K562 (cell line): ENCODE data around the gene NT5C1B. TPM values are rescaled to one million over a fixed set of nuclear protein-coding genes. Genes with fewer than 3 reads are reported as not detected.
A peak's percentile ranks its signal among the peaks of the same experiment; 100 is the strongest.

Source experiments
- CBX3 ChIP-seq, 2 experiments: IDR thresholded peaks; 1 replicate in 1 of 2; 2 replicates in 1 of 2; pipeline ENCODE4 v1.6.1; 2012; ENCODE audit warnings: inconsistent platforms in 2 of 2, low read length in 2 of 2, borderline replicate concordance in 1 of 2, control low read depth in 1 of 2
- EP400 ChIP-seq: fragments of 450-650 bp; IDR thresholded peaks from 2 replicates; pipeline ENCODE4 v1.6.1; 2017; ENCODE audit warnings: antibody characterized with exemption, mild to moderate bottlenecking, moderate library complexity
- FOXP1 ChIP-seq: sonication (generic); formaldehyde crosslinking; IDR thresholded peaks from 2 replicates; pipeline ENCODE4 v1.8.0; 2022; ENCODE audit warnings: mild to moderate bottlenecking, missing genetic modification reagents
- HMGXB4 ChIP-seq: sonication (generic); formaldehyde crosslinking; IDR thresholded peaks from 2 replicates; pipeline ENCODE4 v1.8.1; 2023; ENCODE audit warnings: mild to moderate bottlenecking, missing genetic modification reagents
- HNRNPLL ChIP-seq: fragments of 200-400 bp; formaldehyde crosslinking; IDR thresholded peaks from 2 replicates; pipeline ENCODE4 v1.6.1; 2017; ENCODE audit warnings: low read length, low read depth, mild to moderate bottlenecking; ENCODE audit not compliant: poor library complexity, severe bottlenecking
- JUND ChIP-seq, 2 experiments: IDR thresholded peaks; 2 replicates in 1 of 2; 3 replicates in 1 of 2; pipeline ENCODE4 v1.6.1; 2011; ENCODE audit warnings: borderline replicate concordance in 2 of 2, low read depth in 2 of 2, low read length in 2 of 2, improper control_type of control experiment in 1 of 2, missing biosample characterization in 1 of 2, missing genetic modification characterization in 1 of 2, missing genetic modification reagents in 1 of 2
- MGA ChIP-seq: fragments of 450-650 bp; IDR thresholded peaks from 2 replicates; pipeline ENCODE4 v1.6.1; 2016; ENCODE audit warnings: mild to moderate bottlenecking, moderate library complexity
- NCOA1 ChIP-seq: fragments of 450-650 bp; IDR thresholded peaks from 2 replicates; pipeline ENCODE4 v1.6.1; 2016; ENCODE audit warnings: low read depth
- POLR2A ChIP-seq: fragments of 450-650 bp; conservative IDR thresholded peaks from 2 replicates; pipeline ENCODE4 v1.6.1; 2016
- ZZZ3 ChIP-seq: fragments of 450-650 bp; IDR thresholded peaks from 2 replicates; pipeline ENCODE4 v1.6.1; 2016; ENCODE audit warnings: antibody characterized with exemption, mild to moderate bottlenecking, moderate library complexity
- polyA plus RNA-seq, 8 experiments: library from polyadenylated mRNA; depleted of rRNA in 4 of 8; stranded (reverse) in 5 of 8; unstranded in 3 of 8; fragments of >200 nt; fragmentation: Nextera tagmentation in 2 of 8; fragmentation: Illumina TruSeq in 1 of 8; extraction: Ambion mirVana in 2 of 8; extraction: Trizol in 1 of 8; gene quantifications; 2 replicates each; pipeline versions ENCODE4 v1.2.1 to v1.2.3, GENCODE V29; 2011 to 2014; ENCODE audit warnings: inconsistent platforms in 1 of 8, missing spikeins in 1 of 8
- total RNA-seq, 7 experiments: library from RNA; depleted of rRNA in 6 of 7; stranded (reverse); fragments of >200 nt in 6 of 7; fragmentation: Illumina TruSeq in 2 of 7; extraction: Trizol in 2 of 7; gene quantifications; 2 replicates each; pipeline versions ENCODE4 v1.2.1 to v1.2.3, GENCODE V29; 2011 to 2021; ENCODE audit warnings: low replicate concordance in 1 of 7
- TF ChIP-seq, protein P1 (sequence below), 2 experiments: fragments of 200-800 bp in 1 of 2; sonication (Bioruptor generic) in 1 of 2; sonication (generic) in 1 of 2; formaldehyde crosslinking in 1 of 2; IDR thresholded peaks in 1 of 2; conservative IDR thresholded peaks in 1 of 2; 2 replicates each; pipeline versions ENCODE4 v1.5.0 to v1.6.1; 2016 to 2020; ENCODE audit warnings: missing compliant biosample characterization in 1 of 2, missing genetic modification characterization in 1 of 2, missing genetic modification reagents in 1 of 2

NT5C1B gene
- total and polyA plus RNA-seq, 9 of the 15 experiments (the other 6 are each of a cell fraction or from before 2014, with no cell fraction given), result 0.07 TPM; not detected in 8

DNA sequence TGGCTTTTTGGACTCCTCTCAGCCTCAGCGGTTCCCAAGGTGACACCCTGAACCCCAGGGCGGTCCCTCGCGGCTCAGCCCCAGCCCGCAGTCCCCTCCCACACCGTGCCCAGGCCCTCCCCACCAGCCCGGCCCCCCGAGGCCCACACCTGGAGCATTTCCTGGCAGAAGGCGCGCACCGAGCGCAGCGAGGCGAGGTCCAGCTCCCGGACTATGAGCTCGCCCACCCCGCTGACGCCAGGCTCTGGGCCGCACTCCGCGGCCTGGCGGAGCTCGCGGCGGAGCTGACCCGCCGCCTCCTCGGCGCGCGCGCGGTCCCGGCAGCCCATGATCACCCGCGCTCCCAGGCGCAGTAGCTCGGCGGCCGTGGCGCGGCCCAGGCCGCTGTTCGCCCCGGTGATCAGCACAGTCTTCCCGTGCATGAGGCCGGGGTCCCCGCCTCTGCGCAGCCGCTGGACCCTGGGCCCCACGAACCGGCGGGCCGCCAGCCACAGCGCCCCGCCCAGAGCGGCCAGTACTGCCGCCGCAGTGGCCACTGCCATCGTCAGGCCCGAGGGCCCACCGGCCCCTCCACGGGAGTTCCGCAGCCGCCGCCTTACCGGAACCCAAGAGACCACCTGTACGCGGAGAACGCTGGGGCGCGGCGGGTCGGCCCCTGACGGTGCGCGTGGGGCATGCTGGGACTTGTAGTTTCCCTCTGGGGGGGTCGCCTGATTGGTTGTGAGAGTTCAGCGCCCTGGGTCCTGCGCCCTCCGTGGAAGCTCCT is 29.2 kb downstream of the NT5C1B start, which contains the start of gene RDH14 (continued):
- TF ChIP-seq, protein P1, sequence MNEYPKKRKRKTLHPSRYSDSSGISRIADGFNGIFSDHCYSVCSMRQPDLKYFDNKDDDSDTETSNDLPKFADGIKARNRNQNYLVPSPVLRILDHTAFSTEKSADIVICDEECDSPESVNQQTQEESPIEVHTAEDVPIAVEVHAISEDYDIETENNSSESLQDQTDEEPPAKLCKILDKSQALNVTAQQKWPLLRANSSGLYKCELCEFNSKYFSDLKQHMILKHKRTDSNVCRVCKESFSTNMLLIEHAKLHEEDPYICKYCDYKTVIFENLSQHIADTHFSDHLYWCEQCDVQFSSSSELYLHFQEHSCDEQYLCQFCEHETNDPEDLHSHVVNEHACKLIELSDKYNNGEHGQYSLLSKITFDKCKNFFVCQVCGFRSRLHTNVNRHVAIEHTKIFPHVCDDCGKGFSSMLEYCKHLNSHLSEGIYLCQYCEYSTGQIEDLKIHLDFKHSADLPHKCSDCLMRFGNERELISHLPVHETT (CRISPR knock-in tag; conservative IDR thresholded peaks at IDR 0.05 in 1 of 2, IDR thresholded peaks at IDR 0.05 in 1 of 2), result no peak; a peak in 1 of 4 replicates
- peak; percentile 68 for TF ChIP-seq POLR2A
- no peak for TF ChIP-seq NCOA1
- TF ChIP-seq JUND (IDR thresholded peaks at IDR 0.05; ENCODE audit: borderline replicate concordance, low read depth, low read length), result 0 out of 2 replicates have a peak, but pooled peaks have one; percentile 36
- no peak for TF ChIP-seq JUND (tag; IDR thresholded peaks at IDR 0.05; ENCODE audit: borderline replicate concordance, low read depth, low read length)
- TF ChIP-seq CBX3 (IDR thresholded peaks at IDR 0.05; ENCODE audit: borderline replicate concordance in 1 of 2, low read length in 2 of 2), result no peak
- peak; percentile 29; the same call in 1 of the 2 replicates for TF ChIP-seq EP400
- TF ChIP-seq HNRNPLL, result peak; percentile 75
- peak; percentile 82 for TF ChIP-seq FOXP1 (CRISPR knock-in tag)
- TF ChIP-seq HMGXB4 (CRISPR knock-in tag), result peak; percentile 86; the same call in 1 of the 2 replicates
- no peak for TF ChIP-seq ZZZ3
- TF ChIP-seq MGA, result no peak
